ENCODE measurements around the gene PIK3C2A. TPM values are rescaled to one million over a fixed set of nuclear protein-coding genes. Genes with fewer than 3 reads are reported as not detected.
A peak's percentile ranks its signal among the peaks of the same experiment; 100 is the strongest.
"Not testable (repeated sequence)": the region's sequence is repeated elsewhere in the genome, so short reads cannot be mapped to it uniquely, and the experiment has no call there.

Gene PIK3C2A, protein sequence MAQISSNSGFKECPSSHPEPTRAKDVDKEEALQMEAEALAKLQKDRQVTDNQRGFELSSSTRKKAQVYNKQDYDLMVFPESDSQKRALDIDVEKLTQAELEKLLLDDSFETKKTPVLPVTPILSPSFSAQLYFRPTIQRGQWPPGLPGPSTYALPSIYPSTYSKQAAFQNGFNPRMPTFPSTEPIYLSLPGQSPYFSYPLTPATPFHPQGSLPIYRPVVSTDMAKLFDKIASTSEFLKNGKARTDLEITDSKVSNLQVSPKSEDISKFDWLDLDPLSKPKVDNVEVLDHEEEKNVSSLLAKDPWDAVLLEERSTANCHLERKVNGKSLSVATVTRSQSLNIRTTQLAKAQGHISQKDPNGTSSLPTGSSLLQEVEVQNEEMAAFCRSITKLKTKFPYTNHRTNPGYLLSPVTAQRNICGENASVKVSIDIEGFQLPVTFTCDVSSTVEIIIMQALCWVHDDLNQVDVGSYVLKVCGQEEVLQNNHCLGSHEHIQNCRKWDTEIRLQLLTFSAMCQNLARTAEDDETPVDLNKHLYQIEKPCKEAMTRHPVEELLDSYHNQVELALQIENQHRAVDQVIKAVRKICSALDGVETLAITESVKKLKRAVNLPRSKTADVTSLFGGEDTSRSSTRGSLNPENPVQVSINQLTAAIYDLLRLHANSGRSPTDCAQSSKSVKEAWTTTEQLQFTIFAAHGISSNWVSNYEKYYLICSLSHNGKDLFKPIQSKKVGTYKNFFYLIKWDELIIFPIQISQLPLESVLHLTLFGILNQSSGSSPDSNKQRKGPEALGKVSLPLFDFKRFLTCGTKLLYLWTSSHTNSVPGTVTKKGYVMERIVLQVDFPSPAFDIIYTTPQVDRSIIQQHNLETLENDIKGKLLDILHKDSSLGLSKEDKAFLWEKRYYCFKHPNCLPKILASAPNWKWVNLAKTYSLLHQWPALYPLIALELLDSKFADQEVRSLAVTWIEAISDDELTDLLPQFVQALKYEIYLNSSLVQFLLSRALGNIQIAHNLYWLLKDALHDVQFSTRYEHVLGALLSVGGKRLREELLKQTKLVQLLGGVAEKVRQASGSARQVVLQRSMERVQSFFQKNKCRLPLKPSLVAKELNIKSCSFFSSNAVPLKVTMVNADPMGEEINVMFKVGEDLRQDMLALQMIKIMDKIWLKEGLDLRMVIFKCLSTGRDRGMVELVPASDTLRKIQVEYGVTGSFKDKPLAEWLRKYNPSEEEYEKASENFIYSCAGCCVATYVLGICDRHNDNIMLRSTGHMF (N-terminal part only)
- total RNA-seq (92.3 TPM), polyA plus RNA-seq (19.9 TPM)

DNA sequence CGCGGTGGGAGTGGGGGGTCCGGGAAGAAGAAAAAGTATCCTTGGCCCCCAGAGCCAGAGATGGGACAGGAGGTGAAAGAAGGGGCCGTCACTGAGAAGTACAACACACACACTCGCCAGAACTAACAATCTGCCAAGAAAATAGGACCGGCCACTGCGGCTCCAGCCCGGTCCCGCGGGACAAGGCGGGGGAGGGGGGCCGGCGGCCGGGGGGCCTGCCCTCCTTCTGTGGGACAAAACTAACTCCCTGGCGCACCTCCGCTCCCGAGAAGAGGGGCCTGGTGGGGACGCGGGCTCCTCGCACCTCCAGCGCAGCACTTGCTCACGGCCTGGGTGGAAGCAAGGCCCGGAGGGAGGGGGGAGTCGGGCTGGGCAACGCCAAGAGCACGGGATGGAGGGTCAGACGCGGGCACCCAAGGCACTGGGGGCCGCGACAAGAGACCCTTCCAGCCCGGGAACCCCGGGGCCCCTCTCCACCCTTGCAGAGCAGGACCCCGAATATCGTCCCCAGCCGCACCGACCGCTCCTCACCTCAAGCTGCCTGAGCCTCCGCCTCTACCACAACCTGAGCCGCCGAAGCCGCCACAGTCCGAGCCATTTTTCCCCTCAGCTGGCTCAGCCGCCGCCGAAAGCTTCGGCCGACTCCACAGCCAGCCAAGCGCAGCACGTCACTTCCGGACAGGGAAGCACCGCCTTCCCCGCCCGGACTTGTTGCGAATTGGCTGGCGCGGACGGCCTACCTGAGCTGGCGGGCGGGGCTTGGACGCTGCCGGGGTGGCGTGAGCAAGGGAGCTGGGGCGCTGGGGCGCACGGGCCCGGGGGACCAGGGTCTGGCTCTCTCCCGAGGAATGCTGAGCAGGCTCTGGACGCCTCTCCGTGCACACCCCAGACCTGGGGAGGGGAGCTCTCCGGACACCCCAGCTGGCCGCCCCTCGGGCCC, at the start of gene PIK3C2A:
Gene PIK3C2A, minus strand, starts transcription at position 670 of the 940 bp plus-strand sequence. CDS start 38,245 bp downstream, outside the sequence.
- peak within 1 kb of the TSS; percentile 68 for H3K4me3 ChIP-seq (ENCODE audit: low read depth, low read length)
- peak within 1 kb of the TSS; percentile 94 for H3K27ac ChIP-seq (ENCODE audit: low read depth)
- H3K4me1 ChIP-seq (ENCODE audit: insufficient read depth), result no peaks in the 10 kb centered on the region
- WGBS, result under 1% methylated on average over 72 of the region's 72 CpGs
- DNase-seq (ENCODE audit: extremely low spot score), result peak; percentile 89
- no peaks in the 10 kb centered on the region for H3K36me3 ChIP-seq (ENCODE audit: insufficient read depth)

DNA sequence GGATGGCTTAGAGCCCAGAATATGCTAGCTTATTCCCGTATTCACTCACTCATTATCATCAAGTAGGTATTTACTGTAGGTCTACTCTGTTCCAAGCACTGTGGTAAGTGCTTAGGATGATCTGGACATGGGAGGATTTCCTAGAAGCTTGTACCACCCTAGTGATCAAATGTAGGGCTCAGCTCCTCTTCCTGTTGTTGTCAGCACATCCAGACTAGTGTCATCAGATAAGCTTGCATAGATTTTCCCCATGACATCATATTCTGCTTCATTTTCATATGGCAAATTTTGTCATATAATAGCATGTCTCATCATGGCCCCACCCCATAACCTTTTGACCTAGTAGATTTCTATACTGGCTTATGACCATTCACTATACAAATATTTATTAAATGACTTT, 49.4 kb upstream of the PIK3C2A start:
- H3K4me3 ChIP-seq (ENCODE audit: low read depth, low read length), result no peak overlapping the region
- H3K27ac ChIP-seq (ENCODE audit: low read depth), result no peak overlapping the region
- H3K4me1 ChIP-seq (ENCODE audit: insufficient read depth), result peaks cover 1% of the 10 kb centered on the region
- no peaks in the 10 kb centered on the region for H3K36me3 ChIP-seq (ENCODE audit: insufficient read depth)
- WGBS, result 27% methylated on average over 1 of the region's 1 CpG
- DNase-seq (ENCODE audit: extremely low spot score), result no peak

DNA sequence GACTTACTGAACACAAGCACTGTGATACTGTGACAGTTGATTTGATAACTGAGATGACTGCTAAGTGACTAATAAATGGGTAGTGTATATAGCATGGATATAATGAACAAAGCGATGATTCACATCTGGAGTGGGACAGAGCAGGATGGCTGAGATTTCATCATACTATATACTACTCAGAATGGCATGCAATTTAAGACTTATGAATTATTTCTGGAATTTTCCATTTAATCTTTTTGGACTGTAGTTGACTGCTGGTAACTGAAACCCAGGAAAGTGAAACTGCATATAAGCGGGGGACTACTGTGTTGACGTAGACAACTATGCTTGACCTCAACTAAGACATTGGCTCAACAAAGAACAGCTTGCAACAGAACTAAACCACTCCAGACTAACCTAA, 48.7 kb upstream of the PIK3C2A start:
- 49% methylated on average over 3 of the region's 3 CpGs for WGBS
- Histone ChIP-seq H3K4me1 (ENCODE audit: insufficient read depth) (peaks cover 1% of the 10 kb centered on the region), H3K4me3 (ENCODE audit: low read depth, low read length) (no peak overlapping the region), H3K27ac (ENCODE audit: low read depth) (no peak overlapping the region), H3K36me3 (ENCODE audit: insufficient read depth) (no peaks in the 10 kb centered on the region)
- DNase-seq (ENCODE audit: extremely low spot score), result no peak

DNA sequence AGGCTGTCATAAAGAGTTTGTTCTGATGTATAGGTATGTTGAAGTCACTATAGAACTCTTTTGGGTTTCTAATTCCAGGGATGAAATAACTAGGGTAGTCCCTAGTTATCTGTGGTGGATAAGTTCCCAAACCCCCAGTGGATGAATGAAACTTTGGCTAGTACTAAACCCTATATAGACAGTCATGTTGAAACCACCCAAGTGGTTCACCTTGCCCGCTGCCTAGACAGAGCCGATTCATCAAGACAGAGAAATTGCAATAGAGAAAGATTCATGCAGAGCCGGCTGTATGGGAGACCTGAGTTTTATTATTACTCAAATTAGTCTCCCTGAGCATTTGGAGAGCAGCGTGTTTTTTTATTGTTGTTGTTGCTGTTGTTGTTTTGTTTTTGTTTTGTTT, 44.9 kb upstream of the PIK3C2A start:
- WGBS, result 94% methylated on average over 4 of the region's 4 CpGs
- no peaks in the 10 kb centered on the region for H3K36me3 ChIP-seq (ENCODE audit: insufficient read depth)
- peaks cover 1% of the 10 kb centered on the region for H3K4me1 ChIP-seq (ENCODE audit: insufficient read depth)
- H3K27ac ChIP-seq (ENCODE audit: low read depth), result no peak overlapping the region
- H3K4me3 ChIP-seq (ENCODE audit: low read depth, low read length), result no peak overlapping the region
- no peak for DNase-seq (ENCODE audit: extremely low spot score)

DNA sequence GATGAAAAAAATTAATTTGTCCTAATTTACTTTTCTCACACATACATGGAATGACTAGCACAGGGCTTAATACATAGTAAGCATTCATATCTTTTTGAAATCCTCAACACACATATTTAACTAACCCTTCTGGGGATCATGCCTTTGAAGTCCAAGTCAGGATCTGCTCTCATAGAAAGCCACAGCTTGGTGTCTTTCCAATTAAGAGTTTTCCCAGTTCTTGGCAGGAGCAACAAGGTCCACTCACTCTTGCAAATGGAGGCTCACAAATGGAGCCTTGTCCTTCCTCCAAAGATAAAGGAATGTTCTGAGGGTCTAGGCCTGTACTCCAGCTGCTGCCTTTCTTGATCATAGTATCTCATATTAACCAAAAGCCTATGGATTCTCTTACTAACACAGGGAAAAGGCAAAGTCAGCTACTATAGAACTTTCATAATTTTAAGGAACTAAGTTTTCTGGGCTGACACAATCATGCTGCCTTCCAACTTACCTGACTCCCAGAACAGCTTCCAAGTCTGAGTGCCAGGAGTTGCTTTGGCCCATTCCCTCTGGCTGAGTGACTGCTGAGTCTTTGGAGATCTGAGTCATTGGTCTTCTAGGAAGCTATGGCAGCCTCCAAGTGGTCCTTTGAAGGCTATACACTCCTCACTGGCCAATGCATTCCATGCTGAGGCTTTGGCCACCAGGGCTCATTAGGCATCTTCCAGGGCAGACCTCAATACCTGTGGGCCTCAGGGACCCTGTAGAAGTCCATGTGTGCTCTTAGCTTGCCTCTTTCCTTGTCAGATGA, 43.0 kb upstream of the PIK3C2A start:
- DNase-seq (ENCODE audit: extremely low spot score), result no peak
- H3K36me3 ChIP-seq (ENCODE audit: insufficient read depth), result no peaks in the 10 kb centered on the region
- H3K4me3 ChIP-seq (ENCODE audit: low read depth, low read length), result no peak overlapping the region
- H3K27ac ChIP-seq (ENCODE audit: low read depth), result no peak overlapping the region
- H3K4me1 ChIP-seq (ENCODE audit: insufficient read depth), result no peaks in the 10 kb centered on the region

DNA sequence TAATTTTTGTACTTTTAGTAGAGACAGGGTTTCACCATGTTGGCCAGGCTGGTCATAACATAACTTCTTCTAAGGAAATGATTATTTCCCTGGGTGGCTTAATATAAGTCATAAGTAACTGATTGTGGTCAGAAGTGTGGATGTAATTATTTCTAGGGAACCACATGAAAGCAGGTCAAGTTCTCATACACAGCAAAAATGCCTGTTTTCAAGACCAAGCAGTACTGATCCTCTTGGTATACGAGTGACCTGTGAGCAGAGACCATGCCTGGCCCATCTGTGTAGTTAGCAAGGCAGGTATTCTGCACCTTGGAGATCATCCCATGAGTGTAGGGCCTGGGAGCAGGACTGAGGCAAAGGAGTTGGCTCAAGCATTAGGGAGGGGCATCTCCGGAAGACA, 36.3 kb upstream of the PIK3C2A start:
- no peak for DNase-seq (ENCODE audit: extremely low spot score)
- WGBS, result 78% methylated on average over 2 of the region's 2 CpGs
- no peak overlapping the region for H3K4me3 ChIP-seq (ENCODE audit: low read depth, low read length)
- H3K27ac ChIP-seq (ENCODE audit: low read depth), result no peak overlapping the region
- H3K36me3 ChIP-seq (ENCODE audit: insufficient read depth), result no peaks in the 10 kb centered on the region
- H3K4me1 ChIP-seq (ENCODE audit: insufficient read depth), result no peaks in the 10 kb centered on the region

DNA sequence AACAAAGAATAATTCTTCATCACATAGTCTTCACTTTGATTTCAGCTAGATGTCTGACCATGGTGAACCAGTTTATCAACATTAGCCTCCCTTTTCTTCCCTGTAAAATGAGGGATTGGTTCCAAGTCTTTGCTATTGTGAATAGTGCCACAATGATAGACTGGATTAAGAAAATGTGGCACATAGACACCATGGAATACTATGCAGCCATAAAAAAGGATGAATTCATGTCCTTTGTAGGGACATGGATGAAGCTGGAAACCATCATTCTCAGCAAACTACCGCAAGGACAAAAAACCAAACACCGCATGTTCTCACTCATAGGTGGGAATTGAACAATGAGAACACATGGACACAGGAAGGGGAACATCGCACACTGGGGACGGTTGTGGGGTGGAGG, 35.2 kb upstream of the PIK3C2A start:
- not testable (repeated sequence) for H3K4me3 ChIP-seq (ENCODE audit: low read depth, low read length); H3K36me3 ChIP-seq (ENCODE audit: insufficient read depth); H3K27ac ChIP-seq (ENCODE audit: low read depth); H3K4me1 ChIP-seq (ENCODE audit: insufficient read depth); DNase-seq (ENCODE audit: extremely low spot score)
- WGBS, result 96% methylated on average over 2 of the region's 4 CpGs

DNA sequence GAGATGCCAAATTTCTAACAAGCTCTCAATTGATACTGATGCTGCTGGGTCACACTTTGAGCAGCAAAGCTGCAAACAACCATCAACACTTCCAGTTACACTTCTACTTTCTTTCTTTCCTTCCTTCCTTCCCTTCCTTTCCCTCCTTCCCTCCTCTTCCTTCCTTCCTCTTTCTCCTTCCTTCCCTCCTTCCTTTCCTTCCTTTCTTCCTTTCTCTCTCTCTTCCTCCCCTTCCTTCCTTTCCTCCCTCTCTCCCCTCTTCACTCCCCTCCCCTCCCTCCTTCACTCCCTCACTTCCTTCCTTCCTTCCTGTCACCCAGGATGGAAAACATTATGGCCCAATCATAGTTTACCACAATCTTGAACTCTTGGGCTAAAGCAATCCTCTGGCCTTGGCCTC, 33.0 kb upstream of the PIK3C2A start:
- Histone ChIP-seq H3K36me3 (ENCODE audit: insufficient read depth) (no peaks in the 10 kb centered on the region), H3K4me3 (ENCODE audit: low read depth, low read length) (no peak overlapping the region), H3K27ac (ENCODE audit: low read depth) (no peak overlapping the region), H3K4me1 (ENCODE audit: insufficient read depth) (no peaks in the 10 kb centered on the region)
- DNase-seq (ENCODE audit: extremely low spot score), result no peak

DNA sequence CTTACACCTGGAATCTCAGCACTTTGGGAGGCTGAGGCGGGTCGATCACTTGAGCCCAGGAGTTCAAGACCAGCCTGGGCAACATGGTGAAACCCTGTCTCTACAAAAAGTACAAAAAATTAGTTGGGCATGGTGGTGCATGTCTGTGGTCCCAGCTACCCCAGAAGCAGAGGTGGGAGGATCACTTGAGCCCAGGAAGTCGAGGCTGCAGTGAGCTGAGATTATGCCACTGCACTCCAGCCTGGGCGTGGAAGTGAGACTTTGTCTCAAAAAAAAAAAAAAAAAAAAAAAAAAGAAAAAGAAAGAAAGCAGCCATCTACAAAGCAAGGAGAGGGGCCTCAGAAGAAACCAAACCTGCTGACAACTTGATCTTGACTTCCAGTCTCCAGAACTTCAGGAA, 32.1 kb upstream of the PIK3C2A start:
- 79% methylated on average over 4 of the region's 4 CpGs for WGBS
- not testable (repeated sequence) for H3K36me3 ChIP-seq (ENCODE audit: insufficient read depth); H3K4me3 ChIP-seq (ENCODE audit: low read depth, low read length); DNase-seq (ENCODE audit: extremely low spot score); H3K4me1 ChIP-seq (ENCODE audit: insufficient read depth); H3K27ac ChIP-seq (ENCODE audit: low read depth)

DNA sequence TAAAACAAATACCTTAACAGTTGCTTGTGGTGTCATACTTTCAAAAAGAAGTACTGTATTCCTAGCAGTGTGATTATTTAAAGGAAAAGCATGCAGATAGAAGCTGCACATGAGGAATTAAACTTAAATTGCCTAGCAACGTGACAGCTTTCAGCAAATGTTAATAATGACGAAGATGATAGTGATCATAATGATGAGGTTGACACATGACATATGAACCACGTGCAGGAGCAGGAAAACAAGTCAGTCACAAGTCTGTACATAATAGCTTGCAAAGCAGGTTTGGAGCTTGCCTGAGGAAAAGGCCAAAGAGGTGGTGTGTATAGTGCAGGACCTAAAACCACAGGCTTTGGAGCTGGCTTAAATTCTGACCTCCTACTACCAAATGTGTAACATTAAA, 30.6 kb upstream of the PIK3C2A start:
- Histone ChIP-seq H3K4me3 (ENCODE audit: low read depth, low read length) (no peak overlapping the region), H3K36me3 (ENCODE audit: insufficient read depth) (no peaks in the 10 kb centered on the region), H3K4me1 (ENCODE audit: insufficient read depth) (no peaks in the 10 kb centered on the region), H3K27ac (ENCODE audit: low read depth) (no peak overlapping the region)
- no peak for DNase-seq (ENCODE audit: extremely low spot score)
- WGBS, result 67% methylated on average over 3 of the region's 3 CpGs

DNA sequence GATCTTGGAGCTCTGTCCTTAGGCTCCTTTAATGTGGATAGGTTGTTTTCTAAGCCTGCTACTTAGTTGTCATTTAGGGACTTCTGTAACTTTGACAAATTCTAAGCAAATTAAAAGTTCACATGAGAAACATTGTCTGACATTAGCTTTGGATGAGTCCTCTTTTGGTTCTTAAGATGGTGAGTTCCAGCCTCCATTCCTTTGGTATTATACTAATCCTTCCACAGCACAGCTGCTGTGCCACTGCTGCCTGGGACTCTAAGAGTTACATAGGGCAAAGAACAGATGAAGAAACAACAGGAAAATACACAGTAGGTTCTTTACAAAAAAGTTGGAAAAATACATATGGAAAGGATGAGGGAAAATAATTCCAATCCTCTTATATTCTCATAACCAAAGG, 25.3 kb upstream of the PIK3C2A start:
- no peak overlapping the region for H3K4me3 ChIP-seq (ENCODE audit: low read depth, low read length)
- no peaks in the 10 kb centered on the region for H3K4me1 ChIP-seq (ENCODE audit: insufficient read depth)
- DNase-seq (ENCODE audit: extremely low spot score), result no peak
- no peak overlapping the region for H3K27ac ChIP-seq (ENCODE audit: low read depth)
- no peaks in the 10 kb centered on the region for H3K36me3 ChIP-seq (ENCODE audit: insufficient read depth)

All from urinary bladder (tissue), 4 donors.